HG03575 (cell line): ENCODE measurements around the gene HPGD.

ENCODE experiments used
- ATAC-seq: cut with Tn5 transposase; IDR thresholded peaks from one replicate; pipeline ENCODE4 v1.9.1; 2021; ENCODE audit not compliant: unreplicated experiment, insufficient number of reproducible peaks, low FRiP score; ENCODE audit errors: extremely low read depth

The HPGD gene

GRCh38 chr4:174532445-174532844 is 10.2 kb upstream of the HPGD start:
- ATAC-seq: no peak

GRCh38 chr4:174531486-174531885 is 9.2 kb upstream of the HPGD start:
- no peak for ATAC-seq

DNA sequence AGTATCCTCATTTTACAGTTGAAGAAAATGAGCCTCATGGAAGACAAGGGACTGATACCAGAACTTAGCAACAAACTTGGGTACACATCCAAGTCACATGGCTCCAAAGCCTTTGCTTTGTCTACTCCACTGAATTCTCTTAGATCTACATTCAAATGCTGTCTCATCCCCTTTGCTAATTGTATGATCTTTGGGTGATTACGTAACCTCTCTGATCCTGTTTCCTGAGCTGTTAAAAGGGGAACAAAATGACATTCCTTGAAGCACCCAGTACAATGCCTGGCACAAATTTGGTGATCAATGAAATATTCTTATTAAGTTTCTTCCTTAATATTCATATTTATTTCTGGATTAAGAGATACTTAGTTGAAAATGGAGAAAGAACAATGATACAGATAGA is 5.9 kb upstream of the HPGD start:
- ATAC-seq: no peak

DNA sequence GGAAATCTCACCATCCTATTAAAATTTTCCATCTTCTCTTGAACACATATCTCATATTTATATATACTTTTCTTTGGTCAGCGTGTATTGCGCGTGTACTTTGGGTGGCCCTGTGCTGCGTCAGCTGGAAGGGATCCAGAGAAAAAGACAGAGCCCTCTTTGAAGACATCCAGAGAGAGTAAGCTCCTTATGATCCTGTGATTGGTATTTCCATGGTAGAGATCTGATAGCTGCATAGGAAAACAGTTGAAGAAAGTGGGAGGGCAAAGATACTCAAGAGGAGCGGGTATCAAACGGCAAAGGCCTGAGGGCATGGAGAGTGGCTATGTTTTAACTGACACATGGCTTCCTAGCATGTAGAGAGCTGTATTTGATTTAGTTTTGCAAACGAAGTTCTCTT is 4.4 kb upstream of the HPGD start:
- ATAC-seq: no peak

GRCh38 chr4:174524242-174524641 is 2.0 kb upstream of the HPGD start:
- no peak for ATAC-seq

GRCh38 chr4:174523025-174523693 is 871 bp upstream of the HPGD start:
- ATAC-seq: no peak

DNA sequence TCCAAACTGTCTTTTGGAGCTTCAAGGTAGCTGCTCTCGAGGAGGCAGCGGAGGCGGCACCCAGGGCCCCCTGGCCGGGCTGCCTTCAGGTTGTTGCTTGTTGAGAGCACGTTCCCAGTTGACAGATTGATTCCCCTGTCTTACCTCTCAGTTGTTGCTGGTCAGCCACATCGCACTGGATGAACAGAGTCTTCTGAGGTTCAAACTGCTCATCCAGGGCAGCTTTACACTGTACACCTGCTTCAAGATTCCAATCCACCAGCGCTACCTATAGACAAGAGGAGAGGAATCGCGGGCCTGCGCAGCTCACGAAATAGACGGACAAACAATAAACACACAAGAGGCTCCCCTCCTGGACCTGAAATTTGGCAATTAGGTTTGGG is 497 bp downstream of the HPGD start:
- ATAC-seq: no peak

DNA sequence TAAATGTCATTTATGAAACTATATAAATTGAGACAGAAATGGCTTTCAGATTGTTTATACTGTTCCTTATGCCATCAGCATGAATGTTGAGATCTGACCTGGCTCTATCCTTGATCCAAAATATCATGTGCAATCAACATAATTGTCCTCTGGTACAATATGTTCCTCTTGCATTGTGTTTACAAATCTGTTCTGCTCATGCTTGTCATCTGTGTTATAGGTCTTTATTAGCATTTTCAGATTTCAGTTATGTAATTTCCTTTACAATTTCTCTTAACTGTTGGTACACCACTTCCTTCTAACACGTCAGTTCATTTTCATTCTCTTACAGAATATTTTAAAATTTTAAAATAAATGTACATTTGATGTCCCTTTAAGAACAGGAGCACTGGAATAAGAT is 1.6 kb downstream of the HPGD start:
- no peak for ATAC-seq

GRCh38 chr4:174517502-174518445 is 4.5 kb downstream of the HPGD start:
- no peak for ATAC-seq

DNA sequence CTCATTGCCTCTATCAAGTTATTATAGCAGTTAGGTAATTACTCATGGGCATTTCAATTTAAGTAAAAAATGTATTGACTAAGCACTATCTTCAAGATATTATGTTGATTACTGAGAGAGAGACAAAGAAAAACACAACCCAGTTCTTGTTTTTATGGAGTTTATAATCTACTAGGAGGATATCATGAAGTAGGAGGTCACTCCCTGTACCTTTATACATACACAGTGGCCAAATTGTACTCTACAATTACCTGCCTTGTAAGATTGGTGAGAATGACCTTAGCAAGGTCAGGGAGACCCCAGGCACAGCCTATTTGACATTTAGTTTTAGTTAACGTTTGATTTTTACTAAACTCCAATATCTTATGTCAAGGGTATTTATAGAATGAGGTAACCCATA is 5.5 kb downstream of the HPGD start:
- no peak for ATAC-seq

GRCh38 chr4:174516345-174516744 is 5.9 kb downstream of the HPGD start:
- ATAC-seq: no peak

GRCh38 chr4:174512745-174513144 is 9.5 kb downstream of the HPGD start:
- ATAC-seq: no peak

DNA sequence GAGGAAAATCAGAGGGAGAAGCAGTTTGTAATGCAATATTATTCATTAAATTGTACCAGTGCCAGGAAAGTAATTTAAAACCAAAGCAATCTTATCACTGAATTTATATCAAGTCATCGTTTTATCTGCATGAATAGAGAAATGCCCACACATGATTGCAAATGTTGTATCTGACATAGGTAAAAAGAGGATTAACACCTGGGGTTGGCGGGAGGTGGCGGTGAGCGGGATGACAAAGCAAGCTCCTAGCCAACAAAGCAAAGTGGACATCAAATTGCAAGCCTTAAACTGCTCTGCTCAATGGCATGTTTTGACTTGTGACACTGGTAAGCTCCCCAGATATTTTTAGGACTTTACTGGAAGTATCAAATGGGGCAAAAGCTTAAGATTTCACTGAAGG is 16.4 kb downstream of the HPGD start:
- ATAC-seq: no peak

DNA sequence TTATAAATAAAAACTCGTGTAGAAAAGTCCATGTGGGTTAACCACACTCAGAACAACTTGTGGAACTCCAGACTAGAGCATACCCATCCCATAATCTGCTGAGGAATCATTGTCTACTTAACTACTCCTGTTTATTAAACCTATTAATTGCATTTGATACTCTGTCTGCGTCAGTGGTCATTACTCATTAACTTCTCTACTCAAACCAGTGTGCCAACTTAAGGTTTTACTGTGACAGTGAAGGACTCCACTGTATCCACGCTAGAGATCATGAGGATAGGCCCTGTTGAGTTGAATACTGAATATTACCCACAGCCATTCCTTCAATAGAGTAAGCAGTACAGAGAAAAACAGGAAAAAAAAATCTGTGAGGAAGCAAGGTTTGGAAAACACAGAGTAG is 17.3 kb downstream of the HPGD start:
- no peak for ATAC-seq

DNA sequence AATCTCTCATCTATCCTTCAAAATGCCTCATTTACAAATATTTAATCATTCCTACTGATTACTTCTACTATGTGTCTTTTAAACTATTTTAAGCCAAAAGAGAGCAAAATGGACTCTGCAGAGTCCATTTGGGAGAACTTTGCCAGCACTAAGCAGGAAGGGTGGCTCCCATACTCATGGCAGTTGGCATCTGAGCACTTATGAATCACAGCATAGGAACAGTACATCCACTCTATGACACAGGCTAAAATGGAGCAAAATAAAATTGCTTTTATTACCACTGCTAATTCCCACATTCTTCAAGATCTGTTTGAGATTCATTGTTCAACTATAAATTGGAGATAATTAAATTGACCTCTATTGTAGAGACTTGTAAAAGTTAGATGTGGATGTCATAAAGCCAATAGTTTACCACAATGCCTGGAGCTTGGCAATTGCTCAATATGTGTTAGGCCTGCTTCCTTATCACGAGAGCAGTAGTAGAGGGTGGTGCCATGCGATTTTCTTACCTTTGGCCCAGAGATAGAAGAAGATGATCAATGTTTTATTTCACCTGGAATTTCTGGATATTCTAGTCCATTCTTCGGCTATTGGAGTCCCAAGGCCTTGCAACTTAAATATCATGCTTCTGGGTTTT is 19.1 kb downstream of the HPGD start:
- no peak for ATAC-seq

DNA sequence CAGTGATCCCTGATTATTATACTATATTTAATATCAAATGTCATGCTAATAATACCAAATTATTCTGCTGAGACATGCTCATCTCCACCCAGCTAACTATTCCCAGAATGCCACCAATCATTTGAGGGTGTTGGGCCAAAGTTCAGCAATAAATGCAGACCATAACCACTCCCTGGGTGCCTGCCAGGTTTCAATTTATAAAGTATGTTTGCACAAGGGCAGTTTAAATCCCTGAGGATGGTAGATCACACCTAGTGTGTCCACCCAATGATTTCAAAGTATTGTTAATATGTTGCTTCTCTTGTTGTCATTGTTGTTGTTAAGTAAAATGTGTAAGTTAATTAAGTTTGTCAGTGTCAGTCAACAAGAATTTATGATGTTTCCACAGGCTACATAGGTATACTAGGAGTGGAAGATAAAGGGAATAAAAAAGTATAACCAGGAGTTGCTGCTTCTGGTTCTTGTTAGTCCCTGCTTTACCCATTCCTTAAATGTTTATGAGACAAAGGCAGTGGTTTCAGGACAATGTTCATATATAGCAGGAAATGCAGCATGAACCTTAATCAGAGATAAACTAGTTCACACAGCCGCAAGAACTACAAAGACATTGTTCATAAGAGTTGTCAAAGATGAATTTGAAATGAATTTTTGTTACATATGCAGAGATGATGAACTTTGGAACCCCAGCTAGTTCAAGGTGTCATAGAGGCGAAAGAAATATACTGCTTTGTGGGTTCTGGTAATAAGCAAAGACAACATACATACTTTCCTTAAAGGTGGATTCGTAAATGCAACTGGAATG is 25.5 kb downstream of the HPGD start:
- ATAC-seq: no peak

DNA sequence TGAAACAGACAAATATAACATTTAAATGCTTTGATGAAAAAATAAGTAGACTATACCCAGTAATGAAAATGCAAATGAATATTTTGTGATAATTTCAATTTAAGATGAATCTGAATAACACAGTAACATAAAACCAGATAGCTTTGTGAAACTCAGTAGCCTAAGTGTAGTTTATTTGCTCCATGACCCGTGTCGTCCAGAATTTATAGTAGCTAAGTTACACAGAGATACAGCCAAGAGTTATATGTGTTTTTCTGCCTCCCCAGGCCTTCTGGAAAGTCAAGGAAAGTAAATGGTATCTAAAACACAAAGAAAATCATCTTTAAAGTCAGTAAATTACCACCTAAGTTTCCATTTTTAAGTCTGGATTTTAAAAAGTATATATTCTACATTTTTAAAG is 26.7 kb downstream of the HPGD start:
- no peak for ATAC-seq

DNA sequence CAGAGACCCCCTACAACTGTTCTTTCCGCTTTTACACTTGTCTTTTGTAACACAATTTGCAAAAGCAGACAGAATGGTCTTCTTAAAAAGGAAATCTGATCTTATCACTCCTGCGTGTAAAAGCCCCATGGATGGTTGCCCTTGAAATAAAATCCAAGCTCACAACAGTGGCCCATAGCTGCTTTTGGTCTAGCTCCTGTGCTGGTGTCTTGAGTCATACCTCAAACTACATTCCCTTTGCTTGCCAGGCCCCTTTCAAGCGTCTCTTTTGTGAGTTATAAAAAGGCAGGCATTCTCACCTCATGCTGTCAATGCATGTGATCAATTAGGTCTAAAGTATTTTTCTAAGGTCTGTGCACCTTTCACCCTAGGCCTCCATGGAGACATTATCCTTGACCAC is 27.6 kb downstream of the HPGD start:
- ATAC-seq: no peak

DNA sequence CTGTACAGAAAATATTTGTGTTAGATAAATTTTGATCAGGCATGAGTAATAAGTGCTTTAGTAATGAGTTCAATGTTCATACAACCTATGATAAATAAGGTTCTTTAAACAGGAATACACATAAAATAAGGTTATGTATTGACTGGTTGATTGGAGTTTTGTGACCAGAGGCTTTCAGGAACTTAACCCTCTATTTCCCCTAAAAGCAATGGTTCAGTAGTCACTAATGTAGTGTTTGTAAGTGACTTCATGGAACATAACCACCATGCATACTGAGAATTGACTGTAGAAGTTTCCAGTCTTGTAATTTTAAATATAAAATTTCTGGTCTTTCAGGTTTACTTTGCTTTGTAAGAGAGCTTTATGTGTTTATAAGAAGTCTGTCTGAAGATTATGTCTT is 28.1 kb downstream of the HPGD start:
- ATAC-seq: no peak
